Coronary artery (tissue), 2 donors: Measurements from ENCODE around the gene NYNRIN.

Experiments
- DNase-seq: peaks from one replicate; pipeline ENCODE4 v3.0.0-alpha.2; 2017; ENCODE audit warnings: low spot score
- H3K27ac ChIP-seq, 2 donors: fragments of 200-600 bp; sonication (generic); one replicate each; pipeline ENCODE4 v1.5.1; 2016 to 2019
- H3K4me3 ChIP-seq: fragments of 200-600 bp; sonication (generic); 2 replicates; pipeline ENCODE4 v1.5.1; 2016; ENCODE audit warnings: mild to moderate bottlenecking, moderate library complexity
- CTCF ChIP-seq: fragments of 200-600 bp; sonication (generic); IDR thresholded peaks from one replicate; pipeline ENCODE4 v1.5.1; 2019; ENCODE audit warnings: antibody characterized with exemption

NYNRIN gene

GRCh38 chr14:24366721-24367513, 31.9 kb upstream of the NYNRIN start:
- Histone ChIP-seq H3K27ac (peak overlapping the region; percentile 97 to 99), H3K4me3 (peak overlapping the region; percentile 88)
- no peak for TF ChIP-seq CTCF
- DNase-seq = peak; percentile 98

GRCh38 chr14:24367514-24368211, 31.1 kb upstream of the NYNRIN start, which contains the start of gene NFATC4:
Gene NFATC4 (plus strand): TSS chr14:24368184. CDS start chr14:24368341, 157 bp downstream.
- Histone ChIP-seq H3K4me3 (peak within 1 kb of the TSS; percentile 88), H3K27ac (peak within 1 kb of the TSS; percentile 97 to 99)
- no peak for TF ChIP-seq CTCF
- DNase-seq = peak; percentile 94

GRCh38 chr14:24368212-24368561, 30.6 kb upstream of the NYNRIN start:
- no peak for DNase-seq
- Histone ChIP-seq H3K27ac (peak overlapping the region; percentile 97 to 99), H3K4me3 (peak overlapping the region; percentile 88)
- TF ChIP-seq CTCF = no peak

- H3K27ac ChIP-seq = peak overlapping the region; percentile 97 to 99
- TF ChIP-seq CTCF = no peak
- peak; percentile 83 for DNase-seq
- peak overlapping the region; percentile 88 for H3K4me3 ChIP-seq
Observed at GRCh38 chr14:24368562-24369252, 30.1 kb upstream of the NYNRIN start.

- DNase-seq = no peak
- H3K4me3 ChIP-seq = peak overlapping the region; percentile 88
- no peak for TF ChIP-seq CTCF
Observed at GRCh38 chr14:24369463-24369862, 29.3 kb upstream of the NYNRIN start.

GRCh38 chr14:24369907-24370687, 28.7 kb upstream of the NYNRIN start:
- TF ChIP-seq CTCF = no peak
- DNase-seq = no peak
- Histone ChIP-seq H3K4me3 (peak overlapping the region; percentile 88), H3K27ac (peak overlapping the region in 1 of 2 donors; percentile 99)

More at GRCh38 chr14:24369463-24369862, 29.3 kb upstream of the NYNRIN start:
- peak overlapping the region; percentile 97 to 99 for H3K27ac ChIP-seq
